ENCODE data around the gene FBXO21. TPM values are rescaled to one million over a fixed set of nuclear protein-coding genes. Genes with fewer than 3 reads are reported as not detected.
"Not testable (repeated sequence)": the region's sequence is repeated elsewhere in the genome, so short reads cannot be mapped to it uniquely, and the experiment has no call there.

The FBXO21 gene
- total and polyA plus RNA-seq, 2 donors (not counting 1 experiment from before 2014, with no cell fraction given), result 31.3 to 81.3 TPM

GRCh38 chr12:117207675-117208074 is 17.4 kb upstream of the FBXO21 start:
- Histone ChIP-seq H3K9me3 (ENCODE audit: control insufficient read depth, insufficient read depth, low read depth, low read length) (no peaks in the 10 kb centered on the region), H3K79me2 (ENCODE audit: control insufficient read depth, insufficient read depth, low read length) (no peaks in the 10 kb centered on the region), H2AFZ (ENCODE audit: low read length) (no peak overlapping the region), H3K4me2 (ENCODE audit: extremely low read depth, insufficient read depth, low read length) (no peak overlapping the region), H3K27ac (ENCODE audit: insufficient read depth, low read length) (no peak overlapping the region), H4K20me1 (ENCODE audit: control insufficient read depth, extremely low read depth, insufficient read depth, low read length) (no peaks in the 10 kb centered on the region), H3K27me3 (ENCODE audit: control insufficient read depth, insufficient read depth, low read length) (no peaks in the 10 kb centered on the region), H3K4me1 (ENCODE audit: control insufficient read depth, extremely low read depth, insufficient read depth, low read length) (no peaks in the 10 kb centered on the region), H3K4me3 (replicated peaks in 1 of 4; ENCODE audit: control extremely low read depth in 1 of 4, insufficient read depth in 1 of 4, low read depth in 3 of 4, low read length in 4 of 4) (no peak overlapping the region), H3K36me3 (ENCODE audit: control insufficient read depth, insufficient read depth, low read length) (no peaks in the 10 kb centered on the region), H3K9ac (ENCODE audit: insufficient read depth, low read length) (no peak overlapping the region)
- DNase-seq (ENCODE audit: low read depth in 2 of 2), result no peak
- no peak for TF ChIP-seq CTCF (conservative IDR thresholded peaks at IDR 0.05 in 1 of 2, IDR thresholded peaks at IDR 0.05 in 1 of 2; ENCODE audit: low read depth in 1 of 2, low read length in 2 of 2)
- TF ChIP-seq EZH2 (IDR thresholded peaks at IDR 0.05; ENCODE audit: low read length, missing control alignments), result no peak

- no peak for DNase-seq (ENCODE audit: low read depth in 2 of 2)
- Histone ChIP-seq H2AFZ (ENCODE audit: low read length) (no peak overlapping the region), H3K27ac (ENCODE audit: insufficient read depth, low read length) (no peak overlapping the region), H3K79me2 (ENCODE audit: control insufficient read depth, insufficient read depth, low read length) (no peaks in the 10 kb centered on the region), H3K9ac (ENCODE audit: insufficient read depth, low read length) (no peak overlapping the region), H3K4me2 (ENCODE audit: extremely low read depth, insufficient read depth, low read length) (no peak overlapping the region), H3K9me3 (ENCODE audit: control insufficient read depth, insufficient read depth, low read depth, low read length) (no peaks in the 10 kb centered on the region), H4K20me1 (ENCODE audit: control insufficient read depth, extremely low read depth, insufficient read depth, low read length) (no peaks in the 10 kb centered on the region), H3K4me1 (ENCODE audit: control insufficient read depth, extremely low read depth, insufficient read depth, low read length) (no peaks in the 10 kb centered on the region), H3K27me3 (ENCODE audit: control insufficient read depth, insufficient read depth, low read length) (no peaks in the 10 kb centered on the region), H3K4me3 (replicated peaks in 1 of 4; ENCODE audit: control extremely low read depth in 1 of 4, insufficient read depth in 1 of 4, low read depth in 3 of 4, low read length in 4 of 4) (no peak overlapping the region), H3K36me3 (ENCODE audit: control insufficient read depth, insufficient read depth, low read length) (no peaks in the 10 kb centered on the region)
- TF ChIP-seq CTCF (conservative IDR thresholded peaks at IDR 0.05 in 1 of 2, IDR thresholded peaks at IDR 0.05 in 1 of 2; ENCODE audit: low read depth in 1 of 2, low read length in 2 of 2) (no peak), EZH2 (IDR thresholded peaks at IDR 0.05; ENCODE audit: low read length, missing control alignments) (no peak)
Observed at GRCh38 chr12:117202556-117202955, 12.3 kb upstream of the FBXO21 start.

GRCh38 chr12:117202033-117202432 is 11.8 kb upstream of the FBXO21 start:
- Histone ChIP-seq H2AFZ (ENCODE audit: low read length) (no peak overlapping the region), H3K79me2 (ENCODE audit: control insufficient read depth, insufficient read depth, low read length) (no peaks in the 10 kb centered on the region)

GRCh38 chr12:117199956-117200744 is 9.9 kb upstream of the FBXO21 start:
- not testable (repeated sequence) for H3K9ac ChIP-seq (ENCODE audit: insufficient read depth, low read length); H4K20me1 ChIP-seq (ENCODE audit: control insufficient read depth, extremely low read depth, insufficient read depth, low read length); DNase-seq (ENCODE audit: low read depth in 2 of 2); H2AFZ ChIP-seq (ENCODE audit: low read length); H3K27me3 ChIP-seq (ENCODE audit: control insufficient read depth, insufficient read depth, low read length); H3K9me3 ChIP-seq (ENCODE audit: control insufficient read depth, insufficient read depth, low read depth, low read length); H3K79me2 ChIP-seq (ENCODE audit: control insufficient read depth, insufficient read depth, low read length); H3K4me3 ChIP-seq (replicated peaks in 1 of 4; ENCODE audit: control extremely low read depth in 1 of 4, insufficient read depth in 1 of 4, low read depth in 3 of 4, low read length in 4 of 4); H3K4me2 ChIP-seq (ENCODE audit: extremely low read depth, insufficient read depth, low read length); H3K4me1 ChIP-seq (ENCODE audit: control insufficient read depth, extremely low read depth, insufficient read depth, low read length); H3K27ac ChIP-seq (ENCODE audit: insufficient read depth, low read length); H3K36me3 ChIP-seq (ENCODE audit: control insufficient read depth, insufficient read depth, low read length)

More at GRCh38 chr12:117202033-117202432, 11.8 kb upstream of the FBXO21 start:
- Histone ChIP-seq H3K36me3 (ENCODE audit: control insufficient read depth, insufficient read depth, low read length) (no peaks in the 10 kb centered on the region), H3K27me3 (ENCODE audit: control insufficient read depth, insufficient read depth, low read length) (no peaks in the 10 kb centered on the region), H3K9me3 (ENCODE audit: control insufficient read depth, insufficient read depth, low read depth, low read length) (no peaks in the 10 kb centered on the region), H3K9ac (ENCODE audit: insufficient read depth, low read length) (no peak overlapping the region), H4K20me1 (ENCODE audit: control insufficient read depth, extremely low read depth, insufficient read depth, low read length) (no peaks in the 10 kb centered on the region), H3K4me2 (ENCODE audit: extremely low read depth, insufficient read depth, low read length) (no peak overlapping the region), H3K27ac (ENCODE audit: insufficient read depth, low read length) (no peak overlapping the region), H3K4me1 (ENCODE audit: control insufficient read depth, extremely low read depth, insufficient read depth, low read length) (no peaks in the 10 kb centered on the region), H3K4me3 (replicated peaks in 1 of 4; ENCODE audit: control extremely low read depth in 1 of 4, insufficient read depth in 1 of 4, low read depth in 3 of 4, low read length in 4 of 4) (no peak overlapping the region)
- TF ChIP-seq EZH2 (IDR thresholded peaks at IDR 0.05; ENCODE audit: low read length, missing control alignments) (no peak), CTCF (conservative IDR thresholded peaks at IDR 0.05 in 1 of 2, IDR thresholded peaks at IDR 0.05 in 1 of 2; ENCODE audit: low read depth in 1 of 2, low read length in 2 of 2) (no peak)
- DNase-seq (ENCODE audit: low read depth in 2 of 2), result no peak
